Stomach smooth muscle (tissue), 2 donors: ENCODE data around the gene ARL8A.
"Not testable (repeated sequence)": the region's sequence is repeated elsewhere in the genome, so short reads cannot be mapped to it uniquely, and the experiment has no call there.

Experiments
- H3K27ac ChIP-seq: one replicate; pipeline ENCODE4 v1.7.0; 2013; ENCODE audit warnings: mild to moderate bottlenecking, low read length, inconsistent platforms
- H3K27me3 ChIP-seq, 2 donors: one replicate each; pipeline ENCODE4 v1.7.0; 2013; ENCODE audit warnings: low read length in 2 of 2; ENCODE audit not compliant: insufficient read depth in 2 of 2, control insufficient read depth in 1 of 2
- H3K36me3 ChIP-seq, 2 donors: one replicate each; pipeline ENCODE4 v1.7.0; 2013; ENCODE audit warnings: low read length in 2 of 2; ENCODE audit not compliant: control insufficient read depth in 2 of 2, insufficient read depth in 2 of 2
- H3K4me1 ChIP-seq: one replicate; pipeline ENCODE4 v1.7.0; 2013; ENCODE audit warnings: low read length; ENCODE audit not compliant: control insufficient read depth, insufficient read depth
- H3K4me3 ChIP-seq, 2 donors: one replicate each; pipeline ENCODE4 v1.7.0; 2013; ENCODE audit warnings: low read length in 2 of 2
- H3K9ac ChIP-seq, 2 donors: one replicate each; pipeline ENCODE4 v1.7.0; 2013; ENCODE audit warnings: low read length in 2 of 2, mild to moderate bottlenecking in 1 of 2
- H3K9me3 ChIP-seq, 2 donors: one replicate each; pipeline ENCODE4 v1.7.0; 2013; ENCODE audit warnings: low read length in 2 of 2; ENCODE audit not compliant: control insufficient read depth in 2 of 2
- donor health status: healthy.
- donor health status: Pancreatic carcinoma.

ARL8A gene

DNA sequence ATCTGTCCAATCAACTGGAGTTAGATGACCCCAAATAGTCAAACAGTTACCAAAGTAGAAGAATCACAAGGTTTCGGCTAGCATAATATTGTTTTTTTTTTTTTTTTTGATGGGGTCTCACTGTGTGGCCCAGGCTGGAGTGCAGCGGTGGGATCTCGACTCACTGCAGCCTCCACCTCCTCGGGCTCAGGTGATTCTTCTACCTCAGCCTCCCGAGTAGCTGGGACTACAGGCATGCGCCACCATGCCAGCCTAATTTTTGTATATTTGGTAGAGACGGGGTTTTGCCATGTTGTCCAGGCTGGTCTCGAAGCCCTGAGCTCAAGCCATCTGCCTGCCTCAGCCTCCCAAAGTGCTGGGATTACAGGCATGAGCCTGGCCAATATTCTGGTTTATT is 1.2 kb upstream of the ARL8A start:
- not testable (repeated sequence) for H3K27me3 ChIP-seq, H3K27ac ChIP-seq, H3K9me3 ChIP-seq, H3K36me3 ChIP-seq, H3K9ac ChIP-seq
- peaks cover 17% of the 10 kb centered on the region for H3K4me1 ChIP-seq
- peak overlapping the region in 1 of 2 donors; percentile 84 for H3K4me3 ChIP-seq

DNA sequence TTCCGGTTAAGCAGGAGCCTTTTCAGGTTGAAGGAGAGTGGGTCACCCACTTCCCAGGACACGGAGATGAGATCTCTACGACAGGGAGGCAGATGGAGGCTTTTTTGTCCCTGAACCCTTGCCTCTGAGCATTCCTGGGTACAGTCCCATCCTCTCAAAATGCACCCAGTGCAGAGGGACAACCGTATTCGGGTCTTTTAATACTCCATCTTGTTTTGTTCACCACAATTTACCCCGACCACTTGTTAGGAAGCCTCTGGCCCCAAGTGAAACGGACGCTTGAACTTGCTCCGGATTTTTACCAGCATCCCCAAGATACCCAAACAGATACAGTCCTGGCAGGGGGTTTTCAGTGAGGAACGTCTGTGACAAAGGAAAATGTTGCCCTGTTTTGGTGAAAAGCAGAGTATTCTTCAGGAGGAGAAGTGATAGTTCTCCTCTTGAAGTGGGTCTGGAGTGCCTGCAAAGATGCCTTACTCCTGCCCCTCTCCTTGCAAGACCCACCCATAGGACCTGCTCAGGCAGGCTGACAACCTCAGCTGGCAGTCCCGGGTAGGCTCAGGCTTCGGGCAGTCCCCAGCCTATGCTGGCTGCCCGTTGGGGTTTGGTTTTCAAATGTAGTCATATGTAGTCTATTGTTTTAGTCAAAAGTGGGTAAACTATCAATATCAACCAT is 669 bp upstream of the ARL8A start:
- H3K36me3 ChIP-seq: no peaks in the 10 kb centered on the region
- no peaks in the 10 kb centered on the region for H3K27me3 ChIP-seq
- peak overlapping the region; percentile 83 to 92 for H3K9ac ChIP-seq
- peak overlapping the region; percentile 84 to 91 for H3K4me3 ChIP-seq
- no peaks in the 10 kb centered on the region for H3K9me3 ChIP-seq
- H3K4me1 ChIP-seq: peaks cover 17% of the 10 kb centered on the region
- H3K27ac ChIP-seq: peak overlapping the region; percentile 46

DNA sequence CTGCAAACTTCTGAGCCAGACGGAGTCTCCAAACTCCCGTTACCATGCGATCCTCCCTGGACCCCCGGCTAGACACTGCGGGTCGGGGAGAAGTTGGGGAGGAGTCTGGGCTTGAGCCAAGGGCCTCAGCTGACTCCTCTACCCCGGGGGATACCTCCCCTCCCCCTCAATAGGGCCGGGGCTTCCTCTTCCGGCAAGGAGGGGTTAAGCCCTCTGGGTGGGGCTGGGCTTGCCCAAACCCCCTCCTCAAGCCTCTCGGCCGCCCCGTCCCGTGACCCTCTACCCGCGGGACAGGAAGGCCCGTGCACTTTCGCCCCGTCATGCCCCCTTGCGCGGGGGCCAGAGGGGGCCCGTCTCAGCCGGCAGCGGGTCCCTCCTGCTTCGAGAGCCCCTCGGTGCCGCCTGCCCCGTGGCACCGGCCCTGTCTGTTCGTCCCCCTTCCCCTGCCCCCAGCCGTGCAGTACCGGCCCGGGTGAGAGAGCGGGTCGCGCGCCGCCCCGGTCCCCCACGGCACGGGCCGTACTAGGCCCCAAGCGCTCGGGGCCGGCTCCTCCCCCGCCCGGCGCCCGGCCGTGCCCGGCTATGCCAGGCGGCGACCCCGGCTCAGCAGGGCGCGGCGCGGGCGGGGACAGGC is 652 bp downstream of the ARL8A start:
- H3K36me3 ChIP-seq: no peaks in the 10 kb centered on the region
- H3K27me3 ChIP-seq: no peaks in the 10 kb centered on the region

DNA sequence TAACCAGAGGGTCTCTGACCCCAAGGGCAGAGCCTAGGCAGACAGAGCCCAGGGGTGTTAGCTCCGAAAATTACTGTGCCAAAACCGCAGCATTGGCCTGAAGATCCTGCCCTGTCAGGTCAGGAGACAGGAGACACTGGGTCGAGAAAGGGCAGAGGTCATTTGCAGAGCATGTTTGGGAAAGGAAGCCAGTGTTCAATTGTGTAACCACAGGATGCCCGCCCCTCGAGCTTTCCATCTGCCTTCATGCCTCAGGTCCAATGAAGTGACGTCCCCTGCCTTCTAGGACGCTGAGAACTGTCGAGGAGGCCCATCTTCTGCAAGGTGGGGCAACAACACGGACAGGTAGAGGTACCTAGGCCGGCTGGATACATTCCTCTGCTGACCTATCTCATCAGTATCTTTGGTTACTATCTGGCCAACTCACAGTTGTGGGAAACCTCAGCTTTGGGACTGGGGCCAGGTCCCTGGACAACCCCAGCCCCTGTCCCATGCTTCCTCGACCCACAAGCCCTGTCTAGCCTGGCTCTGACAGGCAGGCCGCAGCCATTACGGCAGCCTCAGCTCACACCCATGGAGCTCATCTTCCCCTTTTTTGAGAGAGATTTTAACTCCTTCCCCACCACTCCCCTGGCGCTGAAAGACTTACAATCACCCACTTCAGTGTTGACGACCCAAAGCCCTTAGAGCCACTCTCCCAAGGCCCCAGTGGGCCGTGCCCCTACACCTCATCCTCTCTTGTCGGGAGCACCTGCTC is 1.3 kb downstream of the ARL8A start:
- H3K27me3 ChIP-seq: no peaks in the 10 kb centered on the region
- no peaks in the 10 kb centered on the region for H3K9me3 ChIP-seq
- H3K4me1 ChIP-seq: peaks cover 17% of the 10 kb centered on the region
- peak overlapping the region; percentile 70 for H3K27ac ChIP-seq
- H3K4me3 ChIP-seq: peak overlapping the region; percentile 64 to 91
- peak overlapping the region; percentile 90 to 92 for H3K9ac ChIP-seq
- peaks cover 0 to 3% of the 10 kb centered on the region in 2 donors for H3K36me3 ChIP-seq

More for the DNA sequence above, 652 bp downstream of the ARL8A start:
- peak overlapping the region; percentile 70 for H3K27ac ChIP-seq
- peak overlapping the region; percentile 64 to 91 for H3K4me3 ChIP-seq
- no peaks in the 10 kb centered on the region for H3K9me3 ChIP-seq
- H3K4me1 ChIP-seq: peaks cover 17% of the 10 kb centered on the region
- peak overlapping the region; percentile 90 to 92 for H3K9ac ChIP-seq

DNA sequence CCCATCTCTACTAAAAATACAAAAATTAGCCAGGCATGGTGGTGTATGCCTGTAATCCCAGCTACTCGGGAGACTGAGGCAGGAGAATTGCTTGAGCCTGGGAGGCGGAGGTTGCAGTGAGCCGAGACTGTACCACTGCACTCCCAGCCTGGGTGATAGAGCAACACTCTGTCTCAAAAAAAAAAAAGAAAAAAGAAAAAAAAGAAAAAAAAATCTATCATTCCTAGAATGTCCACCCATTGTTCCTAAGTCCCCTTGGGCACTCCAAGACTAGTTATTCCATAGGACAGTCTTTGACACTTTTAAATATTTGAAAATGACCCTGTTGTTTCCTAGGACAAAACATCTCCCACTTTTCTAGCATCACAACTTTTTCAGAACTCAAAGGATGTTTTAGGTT is 3.1 kb downstream of the ARL8A start:
- H3K36me3 ChIP-seq, H3K27ac ChIP-seq, H3K9me3 ChIP-seq, H3K27me3 ChIP-seq, H3K9ac ChIP-seq, H3K4me3 ChIP-seq: not testable (repeated sequence)
- peaks cover 17% of the 10 kb centered on the region for H3K4me1 ChIP-seq

DNA sequence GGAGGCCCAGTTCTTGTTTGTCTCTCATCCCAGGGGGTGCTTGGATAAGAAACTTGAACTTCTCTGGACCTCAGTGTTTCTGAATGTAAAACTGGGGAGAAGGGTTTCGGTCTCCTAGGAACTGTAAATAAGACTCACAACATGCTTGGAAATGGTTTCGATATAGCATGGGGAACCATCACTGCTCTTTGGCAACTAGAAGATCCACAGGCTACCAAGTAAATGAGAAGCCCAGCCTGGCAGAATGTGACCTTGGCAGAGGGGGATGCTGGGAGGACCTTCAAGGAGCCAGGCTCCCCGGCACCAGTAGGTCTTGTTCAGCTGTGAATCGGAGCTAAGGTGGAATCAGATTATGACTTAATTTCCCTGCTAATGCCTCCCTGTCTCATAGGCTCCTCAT is 3.7 kb downstream of the ARL8A start:
- peak overlapping the region; percentile 18 for H3K27ac ChIP-seq
- H3K9ac ChIP-seq: peak overlapping the region in 1 of 2 donors; percentile 21
- no peaks in the 10 kb centered on the region for H3K9me3 ChIP-seq
- peak overlapping the region in 1 of 2 donors; percentile 22 for H3K4me3 ChIP-seq
- no peaks in the 10 kb centered on the region for H3K27me3 ChIP-seq
- peaks cover under 1 to 7% of the 10 kb centered on the region in 2 donors for H3K36me3 ChIP-seq
- H3K4me1 ChIP-seq: peaks cover 17% of the 10 kb centered on the region

DNA sequence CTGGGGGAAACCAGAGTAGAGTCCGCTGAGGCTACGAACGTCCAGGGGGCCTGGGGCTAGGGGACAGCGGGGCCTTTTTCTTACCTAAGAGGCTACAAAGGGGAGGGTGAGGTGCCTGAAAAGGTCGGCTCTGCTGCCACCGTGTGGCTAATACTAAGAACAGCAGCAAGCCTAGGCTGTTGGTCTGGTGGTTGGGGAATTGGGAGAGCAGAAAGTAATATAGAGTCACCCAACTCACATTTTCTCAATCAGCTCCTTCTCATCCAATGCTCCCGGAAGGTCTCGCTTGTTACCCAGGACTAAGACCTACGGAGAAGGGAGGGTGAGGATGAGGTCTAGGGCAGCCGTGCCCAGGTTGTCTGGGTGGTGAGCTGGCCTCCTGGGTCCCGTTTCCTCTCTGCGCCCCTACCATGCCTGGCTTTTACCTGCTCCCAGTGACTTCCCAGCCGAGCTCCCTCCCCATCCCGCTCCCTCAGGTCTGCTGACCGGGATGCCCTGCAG is 9.3 kb downstream of the ARL8A start:
- Histone ChIP-seq H3K27me3 (no peaks in the 10 kb centered on the region), H3K36me3 (peaks cover 15 to 20% of the 10 kb centered on the region in 2 donors), H3K4me1 (peaks cover 36% of the 10 kb centered on the region), H3K9ac (peak overlapping the region in 1 of 2 donors; percentile 18), H3K27ac (peak overlapping the region; percentile 31), H3K9me3 (no peaks in the 10 kb centered on the region), H3K4me3 (no peak overlapping the region)

DNA sequence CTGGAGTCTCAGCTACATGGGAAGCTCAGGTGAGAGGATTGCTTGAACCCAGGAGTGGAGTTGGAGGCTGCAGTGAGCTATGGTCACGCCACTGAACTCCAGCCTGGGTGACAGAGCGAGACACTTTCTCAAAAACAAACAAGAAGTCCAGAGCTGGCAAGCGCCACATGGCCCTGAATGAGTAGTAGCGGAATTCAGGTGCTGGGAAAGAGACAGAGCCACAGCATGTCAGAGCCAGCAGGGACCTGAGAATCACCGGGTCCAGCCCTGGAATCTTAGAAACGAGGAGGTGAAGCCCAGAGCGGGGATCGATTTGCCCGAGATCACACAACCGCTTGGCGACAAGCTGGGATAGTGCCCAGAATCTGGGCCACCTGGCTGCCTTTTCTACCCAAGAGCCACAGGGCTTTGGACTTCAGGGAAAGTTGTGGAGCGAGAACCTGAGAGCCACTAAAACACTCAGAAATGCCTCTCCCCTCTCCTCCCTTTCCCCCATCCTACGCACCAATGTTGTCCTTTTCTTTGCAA is 9.8 kb downstream of the ARL8A start:
- Histone ChIP-seq H3K4me1 (peaks cover 39% of the 10 kb centered on the region), H3K4me3 (no peak overlapping the region), H3K9me3 (no peaks in the 10 kb centered on the region), H3K36me3 (peaks cover 15 to 20% of the 10 kb centered on the region in 2 donors), H3K9ac (peak overlapping the region in 1 of 2 donors; percentile 18), H3K27ac (peak overlapping the region; percentile 31), H3K27me3 (no peaks in the 10 kb centered on the region)

DNA sequence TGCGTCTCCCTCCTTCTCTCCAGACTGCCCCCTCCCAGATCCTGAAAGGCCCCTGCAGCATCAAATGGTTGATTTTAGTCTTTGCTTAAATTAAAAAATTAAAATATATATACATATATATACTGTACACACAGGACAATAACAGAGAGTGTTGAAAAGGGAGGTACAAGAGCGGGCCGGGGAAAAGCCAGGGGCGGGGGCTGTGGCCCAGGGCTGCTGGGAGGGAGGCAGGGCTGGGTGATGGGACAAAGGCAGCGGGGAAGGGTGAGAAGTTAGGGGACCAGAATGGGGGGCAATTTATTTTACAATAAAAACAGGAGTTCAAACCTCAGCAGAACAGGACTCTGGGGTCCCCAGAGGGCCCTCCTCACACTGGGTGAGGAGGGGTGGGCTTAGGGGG is 10.5 kb downstream of the ARL8A start:
- H3K27me3 ChIP-seq: no peaks in the 10 kb centered on the region
- H3K27ac ChIP-seq: peak overlapping the region; percentile 31
- H3K4me3 ChIP-seq: no peak overlapping the region
- H3K4me1 ChIP-seq: peaks cover 43% of the 10 kb centered on the region
- no peak overlapping the region for H3K9ac ChIP-seq
- no peaks in the 10 kb centered on the region for H3K9me3 ChIP-seq
- H3K36me3 ChIP-seq: peaks cover 15 to 20% of the 10 kb centered on the region in 2 donors

DNA sequence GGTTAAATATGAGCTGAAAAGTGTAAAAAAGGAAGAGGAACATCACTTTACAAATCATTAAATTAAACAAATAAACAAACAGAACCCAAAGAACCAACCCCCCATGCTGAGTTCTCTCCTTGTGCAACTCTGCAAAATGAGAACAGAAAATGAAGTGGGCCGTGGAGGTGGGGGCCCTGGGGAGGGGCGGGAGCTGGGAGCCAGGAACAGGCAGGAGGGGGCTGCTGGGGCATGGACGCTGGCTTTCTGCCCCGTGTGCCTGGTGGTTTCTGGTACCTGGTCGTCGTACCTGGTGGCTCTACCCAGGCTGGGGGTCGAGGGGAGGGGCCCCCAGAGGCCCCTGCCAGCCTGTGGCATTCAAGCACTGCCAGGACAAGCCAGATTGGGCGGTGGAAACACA is 11.0 kb downstream of the ARL8A start:
- H3K4me3 ChIP-seq: no peak overlapping the region
- peaks cover 43% of the 10 kb centered on the region for H3K4me1 ChIP-seq
- no peak overlapping the region for H3K9ac ChIP-seq
- peaks cover 15 to 20% of the 10 kb centered on the region in 2 donors for H3K36me3 ChIP-seq
- no peaks in the 10 kb centered on the region for H3K27me3 ChIP-seq
- H3K27ac ChIP-seq: peak overlapping the region; percentile 94
- no peaks in the 10 kb centered on the region for H3K9me3 ChIP-seq
